ENCODE results near the gene HIP1R. TPM values are rescaled to one million over a fixed set of nuclear protein-coding genes. Genes with fewer than 3 reads are reported as not detected.

HIP1R gene
- total and polyA plus RNA-seq, 2 of the 8 experiments (the other 6 are each of a cell fraction or from before 2014, with no cell fraction given): 11.2 to 14.5 TPM

DNA sequence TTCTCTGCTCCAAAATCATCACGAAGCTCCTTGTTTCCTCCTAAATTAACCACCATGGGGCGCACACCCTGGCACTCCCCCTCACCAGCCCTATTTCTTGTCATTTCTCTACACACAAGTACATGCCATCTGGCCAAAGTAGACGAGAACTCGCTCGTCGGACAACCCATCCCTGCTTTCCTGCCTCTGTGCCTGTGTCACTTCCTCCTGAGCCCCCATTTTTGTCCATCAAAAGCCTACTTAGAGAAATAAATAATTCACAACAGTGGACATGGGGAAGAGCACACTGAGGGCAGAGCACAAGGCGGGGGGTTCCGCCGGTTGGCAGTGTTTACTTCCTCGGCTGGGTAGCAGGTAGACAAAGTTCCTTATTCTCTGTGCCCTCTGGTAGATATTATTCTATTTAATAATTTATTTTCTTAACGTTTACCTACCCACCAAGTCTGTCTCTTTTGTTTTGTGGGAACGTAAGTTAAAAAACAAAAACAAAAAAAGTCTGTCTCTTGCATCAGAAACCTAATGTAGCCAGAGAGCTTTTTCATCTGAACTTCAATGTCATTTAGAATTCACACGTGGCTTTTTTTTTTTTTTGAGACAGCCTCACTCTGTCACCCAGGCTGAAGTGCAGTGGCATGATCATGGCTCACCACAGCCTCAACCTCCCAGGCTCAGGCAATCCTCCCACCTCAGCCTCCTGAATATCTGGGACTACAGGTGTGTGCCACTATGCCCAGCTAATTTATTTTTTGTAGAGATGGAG lies 54.7 kb downstream of the HIP1R start (continued):
- TF ChIP-seq RNF2 (IDR thresholded peaks at IDR 0.05; ENCODE audit: borderline replicate concordance, low read depth, low read length, missing control alignments, poor library complexity, severe bottlenecking) (no peak), TAF1 (IDR thresholded peaks at IDR 0.05; ENCODE audit: low read depth, low read length) (no peak), POLR2A (IDR thresholded peaks at IDR 0.05; ENCODE audit: control extremely low read depth in 1 of 2, low read depth in 2 of 2, low read length in 2 of 2) (no peak), CHD1 (IDR thresholded peaks at IDR 0.05; ENCODE audit: low read depth, low read length) (no peak), CREB1 (IDR thresholded peaks at IDR 0.05) (no peak), JUN (IDR thresholded peaks at IDR 0.05; ENCODE audit: low read depth, low read length) (no peak), NRF1 (IDR thresholded peaks at IDR 0.05; ENCODE audit: low read depth, low read length) (no peak)
